Measurements from ENCODE around the gene SLC25A23.

Gene SLC25A23

GRCh38 chr19:6481541-6482342, 22.1 kb upstream of the SLC25A23 start, which contains the start of gene DENND1C:
Gene DENND1C, minus strand, starts transcription at chr19:6481787. Its CDS starts 92 bp downstream, at chr19:6481695.
- peak; percentile 83 for DNase-seq

- peak; percentile 37 for DNase-seq
Observed at GRCh38 chr19:6480848-6481415, 21.3 kb upstream of the SLC25A23 start.

- no peak for DNase-seq
Observed at GRCh38 chr19:6479836-6480398, 20.3 kb upstream of the SLC25A23 start.

- DNase-seq = no peak
Observed at GRCh38 chr19:6478815-6479214, 19.2 kb upstream of the SLC25A23 start.

GRCh38 chr19:6476896-6477431, 17.4 kb upstream of the SLC25A23 start:
- DNase-seq = no peak

- peak; percentile 32 for DNase-seq
Observed at GRCh38 chr19:6476155-6476895, 16.7 kb upstream of the SLC25A23 start.

- DNase-seq = no peak
Observed at GRCh38 chr19:6475321-6476108, 15.9 kb upstream of the SLC25A23 start.

- DNase-seq = no peak
Observed at GRCh38 chr19:6473647-6474046, 14.1 kb upstream of the SLC25A23 start.

GRCh38 chr19:6472713-6473112, 13.1 kb upstream of the SLC25A23 start:
- DNase-seq = no peak

GRCh38 chr19:6471076-6471475, 11.5 kb upstream of the SLC25A23 start:
- DNase-seq = no peak

GRCh38 chr19:6470173-6470572, 10.6 kb upstream of the SLC25A23 start:
- DNase-seq = no peak

GRCh38 chr19:6467384-6467783, 7.8 kb upstream of the SLC25A23 start:
- no peak for DNase-seq

- no peak for DNase-seq
Observed at GRCh38 chr19:6466526-6467248, 7.1 kb upstream of the SLC25A23 start.

- DNase-seq = no peak
Observed at GRCh38 chr19:6465663-6466062, 6.1 kb upstream of the SLC25A23 start.

GRCh38 chr19:6465006-6465405, 5.4 kb upstream of the SLC25A23 start:
- no peak for DNase-seq

GRCh38 chr19:6464070-6464873, 4.7 kb upstream of the SLC25A23 start, which contains the start of gene CRB3:
Gene CRB3, plus strand, starts transcription at chr19:6464271. Its CDS starts 431 bp downstream, at chr19:6464702.
- DNase-seq = peak; percentile 85

GRCh38 chr19:6460099-6460884, 700 bp upstream of the SLC25A23 start:
- DNase-seq = peak; percentile 97

- DNase-seq = no peak
Observed at GRCh38 chr19:6458695-6459261, 814 bp downstream of the SLC25A23 start.

- no peak for DNase-seq
Observed at GRCh38 chr19:6457958-6458694, 1.5 kb downstream of the SLC25A23 start.
